GM18511 (cell line): Measurements from ENCODE around the gene GXYLT2.

Experiments used
- ATAC-seq: cut with Tn5 transposase; IDR thresholded peaks from one replicate; pipeline ENCODE4 v1.9.1; 2021; ENCODE audit warnings: mild to moderate bottlenecking, moderate library complexity; ENCODE audit not compliant: unreplicated experiment

GXYLT2 gene

DNA sequence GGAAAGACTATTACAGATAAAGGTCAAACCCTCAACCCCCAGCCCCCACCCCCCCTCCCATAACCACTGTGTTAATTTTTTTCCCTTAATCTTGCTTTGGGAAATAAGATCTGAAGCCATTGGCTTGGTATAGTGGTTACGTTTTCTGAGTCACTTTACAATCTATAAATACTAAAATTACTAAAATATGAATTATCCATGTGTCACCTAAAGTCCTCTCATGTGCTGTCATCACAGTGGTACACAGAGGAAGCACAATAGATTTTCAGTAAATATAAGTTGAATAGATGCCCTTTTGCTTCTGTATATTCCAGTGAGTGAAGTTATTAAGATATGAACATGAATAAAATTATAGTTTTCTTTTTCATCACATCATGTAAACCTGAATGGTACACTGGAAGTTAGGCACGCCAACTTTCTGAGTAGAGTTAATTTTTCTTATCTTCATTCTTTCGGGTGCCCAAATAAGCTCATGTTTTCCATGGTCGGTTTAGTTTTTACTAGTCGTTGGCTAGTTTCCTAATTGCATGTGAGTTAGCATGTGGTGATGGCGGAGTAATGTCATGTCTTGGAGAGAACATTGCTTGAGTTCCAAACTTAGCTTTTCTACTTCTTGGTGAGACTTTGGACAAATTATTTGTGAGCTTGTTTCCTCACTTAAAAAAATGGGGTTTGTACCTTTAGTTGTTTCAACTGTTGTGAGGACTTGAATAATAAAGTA, 120.3 kb downstream of the GXYLT2 start:
- no peak for ATAC-seq

DNA sequence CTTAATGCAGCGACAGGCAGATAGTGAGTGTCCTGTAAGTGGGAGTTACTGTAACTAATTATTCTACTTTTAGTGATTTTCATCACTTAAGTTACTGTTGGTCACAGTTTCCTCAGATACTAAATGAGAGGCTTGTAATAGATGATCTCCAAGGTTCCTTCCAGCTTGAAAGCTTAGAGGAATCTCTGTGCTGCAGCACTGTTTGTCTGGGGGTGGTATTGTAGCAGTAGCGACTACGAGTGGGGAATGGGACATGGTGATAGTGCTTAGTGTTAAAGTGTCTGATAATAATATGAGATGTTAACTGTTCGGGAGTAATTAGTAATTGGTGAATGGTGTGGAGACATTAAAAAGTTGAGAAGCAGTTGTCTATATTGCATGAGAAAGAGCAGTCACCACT, 121.2 kb downstream of the GXYLT2 start:
- ATAC-seq, result no peak

DNA sequence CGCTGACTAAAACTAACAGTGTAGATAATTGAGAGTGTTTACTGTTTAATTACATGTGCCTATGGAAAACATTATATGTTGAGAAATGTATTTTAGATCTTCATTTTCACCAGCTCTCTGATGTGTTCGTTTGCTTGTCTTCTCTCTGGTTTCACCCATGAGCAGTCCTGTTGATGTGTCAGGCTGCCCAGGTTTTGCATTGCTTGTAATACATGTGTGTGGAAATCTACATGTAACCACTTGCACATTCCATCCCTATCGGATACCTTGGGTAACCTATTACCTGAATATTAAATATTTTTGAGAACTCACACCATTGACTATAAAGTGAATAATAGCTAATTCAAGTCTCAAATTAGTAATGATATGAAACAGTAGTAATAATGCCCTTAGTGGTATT, 121.9 kb downstream of the GXYLT2 start:
- no peak for ATAC-seq

DNA sequence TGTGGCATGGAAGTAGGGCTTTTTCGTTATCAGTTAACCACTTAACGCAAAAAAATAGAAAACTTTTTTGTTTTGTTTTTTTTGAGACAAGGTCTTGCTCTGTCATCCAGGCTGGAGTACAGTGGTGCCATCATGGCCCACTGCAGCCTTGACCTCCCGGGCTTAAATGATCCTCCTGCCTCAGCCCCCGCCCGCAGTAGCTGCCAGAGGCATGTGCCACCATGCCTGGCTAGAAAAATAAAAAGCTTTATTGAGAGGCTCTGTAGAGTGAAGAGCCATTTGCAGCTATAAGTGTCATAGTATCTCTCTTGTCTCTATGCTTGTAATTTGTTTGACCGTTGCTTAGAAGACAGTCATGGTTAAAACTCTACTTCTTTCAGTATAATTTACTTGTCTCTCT, 122.3 kb downstream of the GXYLT2 start:
- ATAC-seq, result no peak

DNA sequence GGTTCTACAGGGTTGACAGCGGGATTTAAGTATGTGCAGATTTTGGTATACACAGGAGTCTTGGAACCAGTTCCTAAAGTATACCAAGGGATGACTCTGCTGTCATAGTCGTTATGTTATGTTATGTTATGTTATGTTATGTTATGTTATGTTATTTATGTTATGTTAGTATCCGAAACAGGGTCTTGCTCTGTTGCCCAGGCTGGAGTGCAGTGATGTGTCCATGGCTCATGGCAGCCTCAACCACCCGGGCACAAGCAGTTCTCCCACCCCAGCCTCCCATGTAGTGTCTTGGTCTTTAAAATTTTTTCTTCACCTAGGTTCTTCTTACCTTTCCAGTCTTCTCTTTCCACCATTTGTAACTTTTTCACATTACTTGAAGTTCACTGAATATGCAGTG, 130.5 kb downstream of the GXYLT2 start:
- no peak for ATAC-seq

DNA sequence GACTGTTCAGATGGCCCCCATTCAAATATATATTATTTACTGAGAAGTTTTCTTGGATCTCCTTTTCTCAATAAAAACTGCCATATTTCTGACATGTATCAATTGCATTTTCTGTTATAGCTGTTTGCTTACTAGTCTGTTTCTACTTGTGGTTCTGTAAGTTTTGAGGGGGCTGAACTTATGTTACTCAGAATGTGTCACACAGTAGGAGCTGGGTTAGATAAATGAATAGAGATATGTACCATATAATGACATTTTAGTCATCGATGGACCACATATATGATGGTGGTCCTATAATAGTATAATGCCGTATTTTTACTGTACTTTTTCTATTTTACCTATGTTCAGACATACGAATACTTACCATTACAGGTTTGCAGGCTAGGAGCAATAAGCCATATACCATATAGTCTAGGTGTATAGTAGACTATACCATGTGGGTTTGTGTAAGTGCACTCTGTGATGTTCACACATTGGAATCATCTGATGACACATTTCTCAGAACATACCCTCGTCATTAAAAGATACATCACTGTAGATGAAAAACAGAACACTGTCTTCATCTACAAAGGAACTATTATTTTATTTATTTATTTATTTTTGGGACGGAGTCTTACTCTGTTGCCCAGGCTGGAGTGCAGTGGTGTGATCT, 131.1 kb downstream of the GXYLT2 start:
- no peak for ATAC-seq

DNA sequence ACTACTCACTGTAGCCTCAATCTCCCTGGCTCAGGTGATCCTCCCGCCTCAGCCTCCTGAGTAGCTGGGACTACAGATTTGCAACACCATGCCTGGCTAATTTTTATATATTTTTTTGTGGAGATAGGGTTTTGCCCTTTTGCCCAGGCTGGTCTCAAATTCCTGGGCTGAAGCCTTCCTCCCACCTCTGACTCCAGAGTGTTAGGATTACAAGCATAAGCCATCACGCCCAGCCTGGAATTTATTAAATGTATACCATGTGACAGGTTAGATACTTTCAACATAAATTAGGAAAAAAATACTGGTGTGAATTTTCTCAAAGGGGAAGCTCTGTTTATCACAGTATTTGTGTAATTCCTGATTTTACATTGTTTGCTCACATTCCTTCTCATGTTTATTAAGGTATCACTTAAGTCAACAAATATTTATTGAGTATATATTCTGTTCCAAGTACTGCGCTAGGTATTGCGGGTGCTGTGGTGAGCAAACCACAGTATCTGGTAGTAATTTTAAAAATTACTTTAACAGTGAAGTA, 133.5 kb downstream of the GXYLT2 start:
- ATAC-seq, result no peak

DNA sequence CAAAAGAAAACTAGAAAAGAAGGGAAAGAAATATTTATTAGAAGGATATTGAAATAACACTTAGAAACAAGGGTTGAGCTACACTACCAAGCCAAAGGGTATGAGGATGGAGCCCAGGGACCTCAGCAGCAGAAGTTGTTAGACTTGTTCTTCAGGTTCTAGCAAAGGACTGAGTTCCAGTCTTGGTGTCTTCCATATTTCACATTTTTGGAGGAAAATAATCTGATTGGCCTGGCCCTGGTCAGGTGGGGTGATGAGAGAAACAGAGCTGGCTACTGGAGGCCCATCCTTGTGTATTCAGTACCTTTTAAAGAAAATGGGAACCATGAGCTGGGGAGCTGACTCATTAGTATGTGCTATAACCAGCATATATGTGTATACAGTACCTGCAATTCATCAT, 137.0 kb downstream of the GXYLT2 start:
- no peak for ATAC-seq

DNA sequence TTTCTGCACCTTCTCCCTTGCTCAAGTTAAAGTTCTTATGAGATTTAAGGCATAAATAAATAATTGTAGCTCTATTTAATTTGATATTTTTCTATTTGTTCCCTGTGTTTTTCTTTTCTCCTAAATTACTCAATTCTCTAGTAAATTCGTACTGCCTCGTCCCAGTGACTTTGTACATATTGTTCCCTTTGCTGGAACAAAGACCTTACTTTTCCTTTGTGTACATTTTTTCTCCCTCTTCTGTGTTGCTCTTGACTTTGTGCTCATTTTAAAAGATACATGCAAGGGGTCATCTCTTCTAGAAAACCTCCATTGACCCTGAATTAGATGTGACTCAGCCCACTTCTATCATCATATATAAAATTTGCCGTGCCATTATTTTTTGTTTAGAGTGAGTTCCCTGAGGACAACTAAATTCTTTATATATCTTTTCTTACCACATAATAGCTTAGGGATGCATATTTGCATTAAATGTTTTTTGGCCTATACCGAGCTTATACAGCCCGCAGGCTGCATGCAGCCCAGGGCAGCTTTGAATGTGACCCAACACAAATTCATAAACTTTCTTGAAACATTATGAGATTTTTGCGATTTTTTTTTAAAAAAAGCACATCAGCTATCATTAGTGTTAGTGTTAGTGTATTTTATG, 138.4 kb downstream of the GXYLT2 start:
- no peak for ATAC-seq
